Measurements from ENCODE around the gene UTS2R.

GRCh38 chr17:82396601-82397435 lies 25.3 kb downstream of the UTS2R start:
- no peak for TF ChIP-seq POLR2AphosphoS5 (IDR thresholded peaks at IDR 0.05; ENCODE audit: low read depth)
- TF ChIP-seq CTCF (IDR thresholded peaks at IDR 0.05; ENCODE audit: insufficient read depth, low read length), result no peak
- TF ChIP-seq, protein P1, sequence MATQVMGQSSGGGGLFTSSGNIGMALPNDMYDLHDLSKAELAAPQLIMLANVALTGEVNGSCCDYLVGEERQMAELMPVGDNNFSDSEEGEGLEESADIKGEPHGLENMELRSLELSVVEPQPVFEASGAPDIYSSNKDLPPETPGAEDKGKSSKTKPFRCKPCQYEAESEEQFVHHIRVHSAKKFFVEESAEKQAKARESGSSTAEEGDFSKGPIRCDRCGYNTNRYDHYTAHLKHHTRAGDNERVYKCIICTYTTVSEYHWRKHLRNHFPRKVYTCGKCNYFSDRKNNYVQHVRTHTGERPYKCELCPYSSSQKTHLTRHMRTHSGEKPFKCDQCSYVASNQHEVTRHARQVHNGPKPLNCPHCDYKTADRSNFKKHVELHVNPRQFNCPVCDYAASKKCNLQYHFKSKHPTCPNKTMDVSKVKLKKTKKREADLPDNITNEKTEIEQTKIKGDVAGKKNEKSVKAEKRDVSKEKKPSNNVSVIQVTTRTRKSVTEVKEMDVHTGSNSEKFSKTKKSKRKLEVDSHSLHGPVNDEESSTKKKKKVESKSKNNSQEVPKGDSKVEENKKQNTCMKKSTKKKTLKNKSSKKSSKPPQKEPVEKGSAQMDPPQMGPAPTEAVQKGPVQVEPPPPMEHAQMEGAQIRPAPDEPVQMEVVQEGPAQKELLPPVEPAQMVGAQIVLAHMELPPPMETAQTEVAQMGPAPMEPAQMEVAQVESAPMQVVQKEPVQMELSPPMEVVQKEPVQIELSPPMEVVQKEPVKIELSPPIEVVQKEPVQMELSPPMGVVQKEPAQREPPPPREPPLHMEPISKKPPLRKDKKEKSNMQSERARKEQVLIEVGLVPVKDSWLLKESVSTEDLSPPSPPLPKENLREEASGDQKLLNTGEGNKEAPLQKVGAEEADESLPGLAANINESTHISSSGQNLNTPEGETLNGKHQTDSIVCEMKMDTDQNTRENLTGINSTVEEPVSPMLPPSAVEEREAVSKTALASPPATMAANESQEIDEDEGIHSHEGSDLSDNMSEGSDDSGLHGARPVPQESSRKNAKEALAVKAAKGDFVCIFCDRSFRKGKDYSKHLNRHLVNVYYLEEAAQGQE (IDR thresholded peaks at IDR 0.05; ENCODE audit: insufficient replicate concordance, low read depth), result no peak
- no peak for TF ChIP-seq SPI1 (IDR thresholded peaks at IDR 0.05; ENCODE audit: borderline replicate concordance, low read depth)
- no peak for TF ChIP-seq GABPA (IDR thresholded peaks at IDR 0.05; ENCODE audit: low read depth)

Data from HL-60 (cell line).